Neural crest cell (in vitro differentiated cells): ENCODE results near the gene BICD2. TPM values are rescaled to one million over a fixed set of nuclear protein-coding genes. Genes with fewer than 3 reads are reported as not detected.

ENCODE experiments used
- DNase-seq: peaks from one replicate; pipeline ENCODE4 v3.0.0; 2021; ENCODE audit warnings: low read depth, mixed read lengths, low spot score
- H3K27ac Mint-ChIP-seq: one replicate; pipeline ENCODE4 v1.8.0; 2021; ENCODE audit warnings: mild to moderate bottlenecking, mixed read lengths; ENCODE audit not compliant: unreplicated experiment
- H3K27me3 Mint-ChIP-seq: 2 replicates; pipeline ENCODE4 v1.8.0; 2021; ENCODE audit warnings: low read depth, mild to moderate bottlenecking, mixed read lengths
- H3K36me3 Mint-ChIP-seq: 2 replicates; pipeline ENCODE4 v1.8.0; 2021; ENCODE audit warnings: low read depth, mild to moderate bottlenecking, mixed read lengths
- H3K4me1 Mint-ChIP-seq: 2 replicates; pipeline ENCODE4 v1.8.0; 2021; ENCODE audit warnings: mixed read lengths
- H3K4me3 Mint-ChIP-seq: one replicate; pipeline ENCODE4 v1.8.0; 2021; ENCODE audit warnings: mild to moderate bottlenecking, mixed read lengths
- H3K9me3 Mint-ChIP-seq: 2 replicates; pipeline ENCODE4 v1.8.0; 2021; ENCODE audit warnings: mixed read lengths
- total RNA-seq: library from RNA; stranded (reverse); gene quantifications from 2 replicates; pipeline ENCODE4 v1.2.1, GENCODE V29; 2021
- TF ChIP-seq, protein P1 (sequence below): fragments of 200-600 bp; sonication (generic); conservative IDR thresholded peaks from 2 replicates; pipeline ENCODE4 v1.5.0; 2021; ENCODE audit warnings: antibody characterized with exemption, mild to moderate bottlenecking

BICD2 gene
- total RNA-seq, 1 donor from 2014 or later = 41.5 TPM

DNA sequence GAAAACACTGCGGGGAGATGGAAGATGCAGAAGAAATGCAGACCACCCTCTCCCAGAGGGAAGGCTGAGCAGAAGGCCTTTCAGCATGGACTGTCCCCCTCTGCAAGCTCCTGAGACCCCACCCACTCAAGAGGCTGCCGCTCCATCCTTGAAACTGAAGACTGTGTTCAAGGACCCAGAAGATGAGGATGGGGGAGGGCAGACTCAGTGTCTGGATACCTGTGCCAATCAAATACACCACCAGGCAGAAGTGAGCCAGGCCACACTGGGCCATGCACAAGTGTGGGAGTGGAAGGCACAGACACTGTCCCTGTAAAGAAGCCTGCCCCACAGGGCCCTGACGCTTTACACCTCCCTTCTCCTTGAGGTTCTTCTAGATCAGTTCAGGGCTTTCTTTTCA lies 54.7 kb downstream of the BICD2 start:
- Mint-ChIP-seq H3K4me1 (no peaks in the 10 kb centered on the region), H3K27ac (no peak overlapping the region), H3K4me3 (no peak overlapping the region), H3K36me3 (peaks cover 7% of the 10 kb centered on the region), H3K27me3 (no peaks in the 10 kb centered on the region), H3K9me3 (no peaks in the 10 kb centered on the region)
- TF ChIP-seq, protein P1, sequence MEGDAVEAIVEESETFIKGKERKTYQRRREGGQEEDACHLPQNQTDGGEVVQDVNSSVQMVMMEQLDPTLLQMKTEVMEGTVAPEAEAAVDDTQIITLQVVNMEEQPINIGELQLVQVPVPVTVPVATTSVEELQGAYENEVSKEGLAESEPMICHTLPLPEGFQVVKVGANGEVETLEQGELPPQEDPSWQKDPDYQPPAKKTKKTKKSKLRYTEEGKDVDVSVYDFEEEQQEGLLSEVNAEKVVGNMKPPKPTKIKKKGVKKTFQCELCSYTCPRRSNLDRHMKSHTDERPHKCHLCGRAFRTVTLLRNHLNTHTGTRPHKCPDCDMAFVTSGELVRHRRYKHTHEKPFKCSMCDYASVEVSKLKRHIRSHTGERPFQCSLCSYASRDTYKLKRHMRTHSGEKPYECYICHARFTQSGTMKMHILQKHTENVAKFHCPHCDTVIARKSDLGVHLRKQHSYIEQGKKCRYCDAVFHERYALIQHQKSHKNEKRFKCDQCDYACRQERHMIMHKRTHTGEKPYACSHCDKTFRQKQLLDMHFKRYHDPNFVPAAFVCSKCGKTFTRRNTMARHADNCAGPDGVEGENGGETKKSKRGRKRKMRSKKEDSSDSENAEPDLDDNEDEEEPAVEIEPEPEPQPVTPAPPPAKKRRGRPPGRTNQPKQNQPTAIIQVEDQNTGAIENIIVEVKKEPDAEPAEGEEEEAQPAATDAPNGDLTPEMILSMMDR = no peak
- no peak for DNase-seq

GRCh38 chr9:92709240-92709639 lies 55.4 kb downstream of the BICD2 start:
- no peaks in the 10 kb centered on the region for H3K4me1 Mint-ChIP-seq

DNA sequence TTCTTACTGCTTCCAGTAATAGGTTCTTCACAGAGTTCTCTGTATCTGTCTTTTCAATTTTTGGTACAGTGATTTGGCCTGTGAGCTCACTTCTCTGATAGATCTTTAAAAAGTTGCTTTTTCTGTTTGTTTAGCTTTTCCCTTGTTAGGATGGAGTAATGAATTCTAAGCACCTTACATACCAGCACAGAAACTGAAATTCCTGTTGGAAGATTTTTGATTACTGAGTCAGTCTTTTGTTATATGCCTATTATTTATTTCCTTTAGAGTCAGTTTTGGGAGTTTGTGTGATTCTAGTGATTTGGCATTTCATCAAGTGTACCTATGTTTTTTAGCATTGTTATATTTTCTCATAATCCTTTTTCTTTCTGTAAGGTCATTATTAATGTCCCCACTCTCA lies 57.1 kb downstream of the BICD2 start:
- no peak for DNase-seq
- Mint-ChIP-seq H3K9me3 (no peaks in the 10 kb centered on the region), H3K27me3 (no peaks in the 10 kb centered on the region), H3K27ac (no peak overlapping the region), H3K36me3 (peaks cover 17% of the 10 kb centered on the region), H3K4me1 (no peaks in the 10 kb centered on the region), H3K4me3 (no peak overlapping the region)
- TF ChIP-seq, protein P1 = no peak

More at GRCh38 chr9:92709240-92709639, 55.4 kb downstream of the BICD2 start:
- TF ChIP-seq, protein P1 = no peak
- Mint-ChIP-seq H3K9me3 (no peaks in the 10 kb centered on the region), H3K4me3 (no peak overlapping the region), H3K27ac (no peak overlapping the region), H3K36me3 (peaks cover 12% of the 10 kb centered on the region), H3K27me3 (no peaks in the 10 kb centered on the region)
- DNase-seq = no peak

GRCh38 chr9:92706218-92706940 lies 58.3 kb downstream of the BICD2 start:
- no peak overlapping the region for H3K27ac Mint-ChIP-seq
- no peak overlapping the region for H3K4me3 Mint-ChIP-seq
- no peak for DNase-seq
- TF ChIP-seq, protein P1 = peak; percentile 46
- H3K9me3 Mint-ChIP-seq = no peaks in the 10 kb centered on the region
- H3K27me3 Mint-ChIP-seq = no peaks in the 10 kb centered on the region
- H3K4me1 Mint-ChIP-seq = no peaks in the 10 kb centered on the region
- peaks cover 21% of the 10 kb centered on the region for H3K36me3 Mint-ChIP-seq

DNA sequence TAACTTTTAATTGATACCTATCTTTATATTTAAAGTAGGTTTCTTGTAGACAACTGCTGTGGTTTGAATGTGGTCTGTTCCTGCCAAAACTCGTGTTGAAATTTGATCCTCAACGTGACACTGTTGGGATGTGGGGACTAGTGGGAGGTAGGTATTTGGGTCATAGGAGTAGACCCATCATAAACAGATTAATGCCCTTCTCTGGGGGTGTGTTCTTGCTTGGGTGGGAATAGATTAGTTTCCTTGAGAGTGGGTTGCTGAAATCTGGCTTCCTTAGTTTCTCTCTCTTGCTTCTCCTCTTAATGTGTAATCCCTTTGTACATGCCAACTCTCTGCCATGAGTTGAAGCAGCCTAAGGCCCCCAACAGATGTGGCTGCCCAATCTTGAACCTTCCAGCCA lies 60.1 kb downstream of the BICD2 start:
- no peaks in the 10 kb centered on the region for H3K27me3 Mint-ChIP-seq
- no peak overlapping the region for H3K27ac Mint-ChIP-seq
- no peak overlapping the region for H3K4me3 Mint-ChIP-seq
- no peak for DNase-seq
- TF ChIP-seq, protein P1 = no peak
- H3K9me3 Mint-ChIP-seq = peaks cover 3% of the 10 kb centered on the region
- peaks cover 25% of the 10 kb centered on the region for H3K36me3 Mint-ChIP-seq
- H3K4me1 Mint-ChIP-seq = no peaks in the 10 kb centered on the region
